ENCODE data around the gene ZNF701.
"Not testable (repeated sequence)": the region's sequence is repeated elsewhere in the genome, so short reads cannot be mapped to it uniquely, and the experiment has no call there.

ZNF701 gene

DNA sequence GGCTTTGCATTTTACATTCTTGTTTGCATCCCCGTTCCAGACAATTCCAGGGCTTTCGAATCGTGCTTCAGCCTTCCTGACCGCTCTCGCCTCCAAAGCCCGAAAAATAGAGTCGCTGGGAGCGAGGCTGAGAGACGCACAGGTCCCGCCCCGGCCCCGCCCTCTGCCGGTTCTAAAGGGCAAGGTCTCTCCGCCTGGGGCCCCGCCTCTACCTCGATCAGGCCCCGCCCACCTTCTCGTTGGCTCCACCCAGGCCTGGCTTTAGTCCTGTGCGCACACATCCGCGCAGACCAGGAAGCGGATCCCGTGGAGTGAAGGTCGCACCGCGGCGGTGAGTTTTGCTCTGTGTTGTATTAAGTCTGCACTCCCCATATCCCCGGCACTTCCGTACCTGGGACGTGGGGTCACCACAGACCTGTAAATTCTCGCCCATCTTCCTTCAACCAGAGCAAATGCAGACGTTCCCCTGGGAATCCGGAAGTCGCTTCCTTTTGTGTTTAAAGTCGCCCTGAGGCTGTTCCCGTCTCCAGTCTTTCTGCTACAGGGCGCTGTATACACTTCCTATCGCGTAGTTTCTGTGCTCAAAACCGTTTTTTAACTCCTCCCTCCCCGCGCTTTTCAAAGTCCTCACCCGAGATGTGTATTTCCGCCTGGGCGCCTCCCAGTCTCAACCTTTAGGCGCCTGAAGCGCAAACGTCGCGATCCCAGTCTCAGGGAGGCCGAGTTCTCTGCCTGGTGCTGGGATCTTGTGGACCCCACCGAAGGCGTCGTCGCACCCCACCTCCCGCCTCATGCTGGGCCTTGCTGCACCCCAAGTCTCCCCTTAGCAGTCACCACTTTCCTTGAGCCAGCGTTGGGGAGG, at the start of gene ZNF701:
TSS of gene ZNF701 (plus strand) at position 288 of the 862 bp plus-strand sequence. CDS start 3,861 bp downstream, outside the sequence.
- DNase-seq (ENCODE audit: low spot score) = peak; percentile 92

- DNase-seq (ENCODE audit: low spot score) = no peak
These were observed 47.5 kb upstream of the ZNF701 start for GRCh38 chr19:52522551-52522950.

DNA sequence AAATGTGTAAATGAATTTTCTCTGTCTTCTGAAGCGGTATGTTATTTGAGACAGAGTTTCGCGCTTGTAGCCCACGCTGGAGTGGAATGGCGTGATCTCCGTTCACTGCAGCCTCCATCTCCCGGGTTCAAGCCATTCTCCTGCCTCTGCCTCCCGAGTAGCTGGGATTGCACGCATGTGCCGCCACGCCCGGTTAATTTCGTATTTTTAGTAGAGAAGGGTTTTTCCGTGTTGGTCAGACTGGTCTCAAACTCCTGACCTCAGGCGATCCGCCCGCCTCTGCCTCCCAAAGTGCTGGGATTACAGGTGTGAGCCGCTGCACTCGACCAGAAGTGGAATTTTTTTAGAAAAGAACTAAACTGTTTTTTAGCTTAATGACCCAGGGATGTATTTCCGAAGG, 46.0 kb upstream of the ZNF701 start:
- DNase-seq (ENCODE audit: low spot score) = no peak

GRCh38 chr19:52527134-52527955, 42.7 kb upstream of the ZNF701 start, which contains the start of gene ZNF808:
TSS of gene ZNF808 (plus strand) at chr19:52527668. CDS start at chr19:52543285, 15,617 bp downstream.
- DNase-seq (ENCODE audit: low spot score) = peak; percentile 77

- no peak for DNase-seq (ENCODE audit: low spot score)
These were observed 42.1 kb upstream of the ZNF701 start for GRCh38 chr19:52527956-52528351.

- no peak for DNase-seq (ENCODE audit: low spot score)
These were observed 37.6 kb upstream of the ZNF701 start for GRCh38 chr19:52532480-52532879.

GRCh38 chr19:52533901-52534300, 36.2 kb upstream of the ZNF701 start:
- no peak for DNase-seq (ENCODE audit: low spot score)

GRCh38 chr19:52535385-52535770, 34.7 kb upstream of the ZNF701 start:
- not testable (repeated sequence) for DNase-seq (ENCODE audit: low spot score)

GRCh38 chr19:52535771-52536447, 34.2 kb upstream of the ZNF701 start:
- peak; percentile 42 for DNase-seq (ENCODE audit: low spot score)

- DNase-seq (ENCODE audit: low spot score) = no peak
These were observed 33.7 kb upstream of the ZNF701 start for GRCh38 chr19:52536448-52536800.

DNA sequence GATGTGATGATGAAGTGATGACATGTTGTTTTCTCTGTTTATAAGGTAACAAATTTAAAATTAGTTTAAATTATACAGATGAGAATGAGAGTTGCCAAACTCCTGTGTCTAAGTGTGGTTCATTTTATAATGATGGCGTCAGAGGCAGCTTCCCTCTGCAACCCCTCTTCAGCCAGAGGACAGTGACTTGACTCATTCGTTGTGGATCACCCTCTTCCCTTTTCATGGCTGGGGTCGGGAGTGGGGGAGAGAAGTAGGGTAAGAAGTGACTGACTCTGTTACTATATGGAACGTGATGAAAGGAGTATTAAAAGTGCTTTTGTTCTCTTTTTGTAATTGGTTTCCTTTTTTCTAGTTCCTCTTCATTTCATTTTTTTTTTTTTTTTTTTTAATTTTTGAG, 31.3 kb upstream of the ZNF701 start:
- not testable (repeated sequence) for DNase-seq (ENCODE audit: low spot score)

DNA sequence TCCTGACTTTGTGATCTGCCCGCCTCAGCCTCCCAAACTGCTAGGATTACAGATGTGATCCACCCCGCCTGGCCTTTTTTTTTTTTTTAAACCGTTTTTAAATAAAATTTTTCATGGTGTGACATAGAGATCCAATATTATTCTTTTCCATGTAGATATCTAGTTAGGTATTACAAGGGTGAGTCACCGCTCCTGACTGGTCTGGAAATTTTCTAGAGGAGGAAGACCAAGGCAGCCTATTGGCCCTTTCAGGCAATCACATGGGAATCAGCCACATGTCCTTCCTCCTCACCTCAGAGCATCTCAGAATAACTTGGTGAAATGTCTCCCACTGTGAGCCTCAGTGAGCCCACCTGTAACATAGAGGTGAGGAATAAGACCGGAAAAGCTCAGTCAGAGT, 28.9 kb upstream of the ZNF701 start:
- not testable (repeated sequence) for DNase-seq (ENCODE audit: low spot score)

GRCh38 chr19:52541608-52542007, 28.5 kb upstream of the ZNF701 start:
- DNase-seq (ENCODE audit: low spot score) = no peak

- not testable (repeated sequence) for DNase-seq (ENCODE audit: low spot score)
These were observed 27.5 kb upstream of the ZNF701 start for GRCh38 chr19:52542541-52542940.

- no peak for DNase-seq (ENCODE audit: low spot score)
These were observed 27.0 kb upstream of the ZNF701 start for GRCh38 chr19:52542984-52543664.

DNA sequence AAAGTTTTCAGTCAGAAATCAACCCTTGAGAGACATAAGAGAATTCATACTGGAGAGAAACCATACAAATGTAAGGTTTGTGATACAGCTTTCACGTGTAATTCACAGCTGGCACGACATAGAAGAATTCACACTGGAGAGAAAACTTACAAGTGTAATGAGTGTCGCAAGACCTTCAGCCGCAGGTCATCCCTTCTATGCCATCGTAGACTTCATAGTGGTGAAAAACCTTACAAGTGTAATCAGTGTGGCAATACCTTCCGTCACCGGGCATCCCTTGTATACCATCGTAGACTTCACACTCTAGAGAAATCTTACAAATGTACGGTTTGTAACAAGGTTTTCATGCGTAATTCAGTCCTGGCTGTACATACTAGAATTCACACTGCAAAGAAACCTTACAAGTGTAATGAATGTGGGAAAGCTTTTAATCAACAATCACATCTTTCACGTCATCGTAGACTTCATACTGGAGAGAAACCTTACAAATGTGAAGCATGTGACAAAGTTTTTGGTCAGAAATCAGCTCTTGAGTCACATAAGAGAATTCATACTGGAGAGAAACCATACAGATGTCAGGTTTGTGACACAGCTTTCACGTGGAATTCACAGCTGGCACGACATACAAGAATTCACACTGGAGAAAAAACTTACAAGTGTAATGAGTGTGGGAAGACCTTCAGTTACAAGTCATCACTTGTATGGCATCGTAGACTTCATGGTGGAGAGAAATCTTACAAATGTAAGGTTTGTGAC, 15.7 kb upstream of the ZNF701 start:
- DNase-seq (ENCODE audit: low spot score) = no peak

GRCh38 chr19:52557231-52557995, 12.7 kb upstream of the ZNF701 start:
- no peak for DNase-seq (ENCODE audit: low spot score)

- not testable (repeated sequence) for DNase-seq (ENCODE audit: low spot score)
These were observed 11.2 kb upstream of the ZNF701 start for GRCh38 chr19:52558732-52559445.

DNA sequence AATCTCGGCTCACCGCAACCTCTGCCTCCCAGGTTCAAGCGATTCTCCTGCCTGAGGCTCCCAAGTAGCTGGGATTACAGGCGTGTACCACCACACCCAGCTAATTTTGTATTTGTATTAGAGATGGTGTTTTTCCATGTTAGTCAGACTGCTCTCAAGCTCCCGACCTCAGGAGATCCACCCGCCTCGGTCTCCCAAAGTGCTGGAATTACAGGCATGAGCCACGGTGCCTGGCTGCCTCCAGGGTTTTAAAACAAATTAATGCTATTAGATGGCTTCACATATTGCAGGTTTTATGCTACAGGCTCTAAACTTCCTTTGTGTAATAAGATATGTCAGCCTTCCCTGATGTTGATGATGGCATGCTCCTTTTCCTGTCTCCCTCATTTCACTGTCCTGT, 8.5 kb upstream of the ZNF701 start:
- DNase-seq (ENCODE audit: low spot score) = not testable (repeated sequence)

- DNase-seq (ENCODE audit: low spot score) = no peak
These were observed 4.0 kb upstream of the ZNF701 start for GRCh38 chr19:52566121-52566520.

Data from pons (tissue), 1 donor.